Panc1 (cell line): ENCODE results near the gene CYTH4. TPM values are rescaled to one million over a fixed set of nuclear protein-coding genes. Genes with fewer than 3 reads are reported as not detected.

Experiments
- ATAC-seq: fragments of 200-7000 bp; cut with Tn5 transposase; 2 replicates; pipeline ENCODE4 v1.9.1; 2020; ENCODE audit warnings: mild to moderate bottlenecking, moderate library complexity
- BruUV-seq: library from RNA; stranded (reverse); fragments of 400-500 nt; replicated peaks from 2 replicates; lab custom pipeline; 2021; lab: Mats Ljungman, UMichigan
- CTCF ChIA-PET: fragments of 300-600 bp; sonication (Branson Sonifier 250); formaldehyde crosslinking; loops from one replicate; lab custom pipeline; 2022; ENCODE audit warnings: antibody characterized with exemption; lab: Charles Lee
- POLR2A ChIA-PET: fragments of 300-600 bp; sonication (Branson Sonifier 250); formaldehyde crosslinking; loops from one replicate; lab custom pipeline; 2022; ENCODE audit warnings: antibody characterized with exemption; lab: Charles Lee
- DNase-seq: peaks from one replicate; pipeline ENCODE4 v3.0.0-alpha.2; 2010; ENCODE audit warnings: low read depth, low spot score
- H3K27ac ChIP-seq: 2 replicates; pipeline ENCODE4 v1.5.1; 2011; ENCODE audit warnings: mild to moderate bottlenecking, low read length, inconsistent platforms
- H3K27me3 ChIP-seq: fragments of 200-500 bp; sonication (Bioruptor generic); 2 replicates; pipeline ENCODE4 v1.6.0; 2014; ENCODE audit warnings: low read length, inconsistent platforms; ENCODE audit not compliant: control insufficient read depth, insufficient read depth
- H3K36me3 ChIP-seq: fragments of 200-500 bp; sonication (Bioruptor generic); 2 replicates; pipeline ENCODE4 v1.5.1; 2014; ENCODE audit warnings: inconsistent platforms, mild to moderate bottlenecking, low read length, moderate library complexity; ENCODE audit not compliant: control insufficient read depth, insufficient read depth
- H3K4me1 ChIP-seq: 2 replicates; pipeline ENCODE4 v1.5.1; 2011; ENCODE audit warnings: inconsistent platforms, mild to moderate bottlenecking, low read length, moderate library complexity; ENCODE audit not compliant: control insufficient read depth, insufficient read depth
- H3K4me3 ChIP-seq, 2 experiments: 2 replicates each; pipeline ENCODE4 v1.5.1; 2011 to 2012; ENCODE audit warnings: low read depth in 2 of 2, low read length in 2 of 2, mild to moderate bottlenecking in 2 of 2, inconsistent platforms in 1 of 2, moderate library complexity in 1 of 2
- H3K9me3 ChIP-seq: fragments of 200-500 bp; sonication (Bioruptor generic); 2 replicates; pipeline ENCODE4 v1.5.1; 2014; ENCODE audit warnings: low read depth, mild to moderate bottlenecking, inconsistent platforms, low read length, moderate library complexity; ENCODE audit not compliant: control insufficient read depth, insufficient read depth
- POLR2AphosphoS5 ChIP-seq: IDR thresholded peaks from 2 replicates; pipeline ENCODE4 v1.6.1; 2012; ENCODE audit warnings: mild to moderate bottlenecking, low read depth, low read length, moderate library complexity
- SIN3A ChIP-seq: IDR thresholded peaks from 2 replicates; pipeline ENCODE4 v1.6.1; 2012; ENCODE audit warnings: low read depth, mild to moderate bottlenecking, low read length, moderate library complexity, borderline replicate concordance; ENCODE audit not compliant: insufficient read depth
- TCF7L2 ChIP-seq: IDR thresholded peaks from 2 replicates; pipeline ENCODE4 v1.6.1; 2011; ENCODE audit warnings: mild to moderate bottlenecking, low read depth, low read length, inconsistent platforms
- in situ Hi-C: cut with HindIII; loops from 2 replicates; pipeline ENCODE4 v1.10.0; 2016; ENCODE audit warnings: low sequenced_read_pairs, low pct_unique_long_range_greater_than_20kb
- intact Hi-C: fragments of 100-400 bp; cut with micrococcal nuclease; formaldehyde crosslinking; loops from one replicate; pipeline ENCODE4 v1.10.0; 2022; ENCODE audit not compliant: unreplicated experiment
- total RNA-seq: library from RNA; stranded (reverse); gene quantifications from one replicate; pipeline ENCODE4 v1.2.1, GENCODE V29; 2021; ENCODE audit not compliant: unreplicated experiment
- TF ChIP-seq, protein P1 (sequence below): fragments of 450-650 bp; IDR thresholded peaks from 2 replicates; pipeline ENCODE4 v1.5.1; 2017; ENCODE audit warnings: mild to moderate bottlenecking
- TF ChIP-seq, protein P2 (sequence below), 2 experiments: IDR thresholded peaks; 2 replicates each; pipeline ENCODE4 v1.6.1; 2011 to 2012; ENCODE audit warnings: low read depth in 2 of 2, control low read depth in 1 of 2, low read length in 1 of 2, mild to moderate bottlenecking in 1 of 2, moderate library complexity in 1 of 2; ENCODE audit not compliant: insufficient read depth in 1 of 2

CYTH4 gene
- total RNA-seq, 1 experiment from 2014 or later, result 1.3 TPM

DNA sequence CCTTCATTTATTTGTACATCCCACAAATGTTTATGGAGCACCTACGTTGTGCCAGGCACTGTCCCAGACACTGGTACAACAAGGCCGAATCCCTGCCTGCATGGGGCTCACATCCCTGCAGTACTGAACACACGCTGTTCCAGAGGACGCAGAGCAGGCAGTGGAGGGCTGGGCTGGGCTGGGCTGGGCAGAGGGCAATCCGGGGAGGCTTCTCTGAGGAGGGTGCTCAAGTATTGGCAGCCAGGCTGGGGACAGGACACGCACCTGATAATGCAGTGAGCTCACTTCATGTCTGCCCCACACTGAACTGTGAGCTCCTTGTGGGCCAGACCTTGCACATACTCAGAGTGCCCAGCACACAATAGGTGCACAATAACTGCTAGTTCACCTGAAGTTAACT lies 34.1 kb downstream of the CYTH4 start:
- BruUV-seq, result no TSS peak
- POLR2A ChIA-PET, result interaction anchor here (0.5 to 0.6 kb wide), 2 partner anchors 118 to 136 kb away, joined by 3 to 10 read pairs; no protein-coding TSS in a partner anchor
- in situ Hi-C loops, result no loop called here

DNA sequence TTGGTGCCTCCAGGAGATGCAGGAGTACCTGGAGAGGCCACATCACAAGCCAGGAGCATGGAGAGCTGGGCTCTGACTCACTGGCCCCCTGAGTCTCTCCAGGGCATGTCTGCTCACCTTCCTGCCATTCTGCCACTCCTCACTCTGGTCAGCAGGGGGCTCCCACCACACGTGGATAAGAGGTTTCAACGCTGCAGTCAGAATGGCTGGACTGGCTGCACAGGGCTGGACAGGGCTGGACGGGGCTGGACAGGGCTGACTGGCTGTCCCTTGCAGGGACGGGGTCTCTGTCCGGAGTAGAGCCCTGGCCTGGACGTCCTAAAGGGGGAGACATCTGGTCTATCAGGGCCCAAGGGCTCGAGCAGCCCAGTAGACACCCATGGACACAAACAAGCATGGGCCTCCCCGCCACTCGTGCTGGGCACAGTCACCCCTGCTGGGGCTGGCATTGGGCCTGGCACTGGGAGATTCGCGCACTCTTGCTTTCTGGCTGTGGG lies 34.6 kb downstream of the CYTH4 start:
- intact Hi-C loops, result loop anchor here (2.0 to 5.0 kb wide), 2 partner anchors 110 to 140 kb away; partner anchors contain the start of gene ELFN2
- peak; percentile 58 for DNase-seq
- H3K4me3 ChIP-seq, result no peak overlapping the region
- ATAC-seq, result peak; percentile 87
- H3K27me3 ChIP-seq, result no peaks in the 10 kb centered on the region
- POLR2A ChIA-PET, result interaction anchor here (0.5 kb wide), 1 partner anchor 136 kb away, joined by 10 read pairs; no protein-coding TSS in a partner anchor
- H3K36me3 ChIP-seq, result no peaks in the 10 kb centered on the region
- H3K27ac ChIP-seq, result no peak overlapping the region
- in situ Hi-C loops, result no loop called here
- H3K4me1 ChIP-seq, result peaks cover 20% of the 10 kb centered on the region
- no peaks in the 10 kb centered on the region for H3K9me3 ChIP-seq
- CTCF ChIA-PET, result interaction anchor here (2.7 kb wide), 1 partner anchor 112 kb away, joined by 10 read pairs; no protein-coding TSS in a partner anchor
- BruUV-seq, result no TSS peak
- TF ChIP-seq SIN3A (no peak), TCF7L2 (no peak), POLR2AphosphoS5 (no peak)
- TF ChIP-seq, protein P1, sequence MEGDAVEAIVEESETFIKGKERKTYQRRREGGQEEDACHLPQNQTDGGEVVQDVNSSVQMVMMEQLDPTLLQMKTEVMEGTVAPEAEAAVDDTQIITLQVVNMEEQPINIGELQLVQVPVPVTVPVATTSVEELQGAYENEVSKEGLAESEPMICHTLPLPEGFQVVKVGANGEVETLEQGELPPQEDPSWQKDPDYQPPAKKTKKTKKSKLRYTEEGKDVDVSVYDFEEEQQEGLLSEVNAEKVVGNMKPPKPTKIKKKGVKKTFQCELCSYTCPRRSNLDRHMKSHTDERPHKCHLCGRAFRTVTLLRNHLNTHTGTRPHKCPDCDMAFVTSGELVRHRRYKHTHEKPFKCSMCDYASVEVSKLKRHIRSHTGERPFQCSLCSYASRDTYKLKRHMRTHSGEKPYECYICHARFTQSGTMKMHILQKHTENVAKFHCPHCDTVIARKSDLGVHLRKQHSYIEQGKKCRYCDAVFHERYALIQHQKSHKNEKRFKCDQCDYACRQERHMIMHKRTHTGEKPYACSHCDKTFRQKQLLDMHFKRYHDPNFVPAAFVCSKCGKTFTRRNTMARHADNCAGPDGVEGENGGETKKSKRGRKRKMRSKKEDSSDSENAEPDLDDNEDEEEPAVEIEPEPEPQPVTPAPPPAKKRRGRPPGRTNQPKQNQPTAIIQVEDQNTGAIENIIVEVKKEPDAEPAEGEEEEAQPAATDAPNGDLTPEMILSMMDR, result peak; percentile 86
- TF ChIP-seq, protein P2, sequence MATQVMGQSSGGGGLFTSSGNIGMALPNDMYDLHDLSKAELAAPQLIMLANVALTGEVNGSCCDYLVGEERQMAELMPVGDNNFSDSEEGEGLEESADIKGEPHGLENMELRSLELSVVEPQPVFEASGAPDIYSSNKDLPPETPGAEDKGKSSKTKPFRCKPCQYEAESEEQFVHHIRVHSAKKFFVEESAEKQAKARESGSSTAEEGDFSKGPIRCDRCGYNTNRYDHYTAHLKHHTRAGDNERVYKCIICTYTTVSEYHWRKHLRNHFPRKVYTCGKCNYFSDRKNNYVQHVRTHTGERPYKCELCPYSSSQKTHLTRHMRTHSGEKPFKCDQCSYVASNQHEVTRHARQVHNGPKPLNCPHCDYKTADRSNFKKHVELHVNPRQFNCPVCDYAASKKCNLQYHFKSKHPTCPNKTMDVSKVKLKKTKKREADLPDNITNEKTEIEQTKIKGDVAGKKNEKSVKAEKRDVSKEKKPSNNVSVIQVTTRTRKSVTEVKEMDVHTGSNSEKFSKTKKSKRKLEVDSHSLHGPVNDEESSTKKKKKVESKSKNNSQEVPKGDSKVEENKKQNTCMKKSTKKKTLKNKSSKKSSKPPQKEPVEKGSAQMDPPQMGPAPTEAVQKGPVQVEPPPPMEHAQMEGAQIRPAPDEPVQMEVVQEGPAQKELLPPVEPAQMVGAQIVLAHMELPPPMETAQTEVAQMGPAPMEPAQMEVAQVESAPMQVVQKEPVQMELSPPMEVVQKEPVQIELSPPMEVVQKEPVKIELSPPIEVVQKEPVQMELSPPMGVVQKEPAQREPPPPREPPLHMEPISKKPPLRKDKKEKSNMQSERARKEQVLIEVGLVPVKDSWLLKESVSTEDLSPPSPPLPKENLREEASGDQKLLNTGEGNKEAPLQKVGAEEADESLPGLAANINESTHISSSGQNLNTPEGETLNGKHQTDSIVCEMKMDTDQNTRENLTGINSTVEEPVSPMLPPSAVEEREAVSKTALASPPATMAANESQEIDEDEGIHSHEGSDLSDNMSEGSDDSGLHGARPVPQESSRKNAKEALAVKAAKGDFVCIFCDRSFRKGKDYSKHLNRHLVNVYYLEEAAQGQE (IDR thresholded peaks at IDR 0.05; ENCODE audit: insufficient read depth in 1 of 2, low read depth in 2 of 2, low read length in 1 of 2), result peak in 1 of 2 experiments; percentile 67; a peak in 1 of 4 replicates

More for the DNA sequence above, 34.1 kb downstream of the CYTH4 start:
- CTCF ChIA-PET, result interaction anchor here (0.6 to 2.7 kb wide), 2 partner anchors 112 to 140 kb away, joined by 3 to 10 read pairs; no protein-coding TSS in a partner anchor
- intact Hi-C loops, result loop anchor here (2.0 to 5.0 kb wide), 2 partner anchors 111 to 140 kb away; partner anchors contain the start of gene ELFN2
- Histone ChIP-seq H3K36me3 (no peaks in the 10 kb centered on the region), H3K4me1 (peaks cover 20% of the 10 kb centered on the region), H3K27ac (0 out of 2 replicates have a peak overlapping the region, but pooled peaks have one; percentile 34), H3K4me3 (no peak overlapping the region), H3K27me3 (no peaks in the 10 kb centered on the region), H3K9me3 (no peaks in the 10 kb centered on the region)
- ATAC-seq (peak; percentile 28), DNase-seq (no peak)
- TF ChIP-seq SIN3A (no peak), POLR2AphosphoS5 (no peak), TCF7L2 (no peak)
- TF ChIP-seq, protein P2 (IDR thresholded peaks at IDR 0.05; ENCODE audit: insufficient read depth in 1 of 2, low read depth in 2 of 2, low read length in 1 of 2), result no peak
- TF ChIP-seq, protein P1, result no peak
